HepG2 (cell line): ENCODE results near the gene PTMA. TPM values are rescaled to one million over a fixed set of nuclear protein-coding genes. Genes with fewer than 3 reads are reported as not detected.

Experiments used
- FOXJ3 ChIP-seq: sonication (generic); formaldehyde crosslinking; IDR thresholded peaks from 2 replicates; pipeline ENCODE4 v1.4.0; 2020; ENCODE audit warnings: missing genetic modification reagents, mild to moderate bottlenecking, borderline replicate concordance
- KMT2B ChIP-seq: IDR thresholded peaks from 2 replicates; pipeline ENCODE4 v1.6.1; 2016; ENCODE audit warnings: missing genetic modification reagents, missing compliant biosample characterization
- NBN ChIP-seq: fragments of 450-650 bp; conservative IDR thresholded peaks from 2 replicates; pipeline ENCODE4 v1.6.1; 2017
- NKX3-1 ChIP-seq: sonication (generic); formaldehyde crosslinking; IDR thresholded peaks from 2 replicates; pipeline ENCODE4 v1.5.0; 2020; ENCODE audit warnings: missing genetic modification reagents
- NR2C2 ChIP-seq: sonication (generic); formaldehyde crosslinking; IDR thresholded peaks from 2 replicates; pipeline ENCODE4 v1.4.0; 2020; ENCODE audit warnings: missing genetic modification reagents, mild to moderate bottlenecking, moderate library complexity, borderline replicate concordance
- PAWR ChIP-seq: sonication (generic); formaldehyde crosslinking; IDR thresholded peaks from 2 replicates; pipeline ENCODE4 v1.4.0; 2020; ENCODE audit warnings: missing genetic modification reagents, mild to moderate bottlenecking, borderline replicate concordance
- POLR2A ChIP-seq, 2 experiments: IDR thresholded peaks; 2 replicates each; pipeline ENCODE4 v1.6.1; 2011; ENCODE audit warnings: low read depth in 2 of 2, low read length in 2 of 2, mild to moderate bottlenecking in 1 of 2, moderate library complexity in 1 of 2; ENCODE audit not compliant: insufficient read depth in 1 of 2
- POLR2AphosphoS2 ChIP-seq: IDR thresholded peaks from 2 replicates; pipeline ENCODE4 v1.6.1; 2011; ENCODE audit warnings: low read depth, low read length, improper control_type of control experiment
- SYNCRIP ChIP-seq: fragments of 200-400 bp; formaldehyde crosslinking; IDR thresholded peaks from 2 replicates; pipeline ENCODE4 v1.6.1; 2018; ENCODE audit warnings: mild to moderate bottlenecking, low read depth, low read length; ENCODE audit not compliant: insufficient read depth
- ZKSCAN5 ChIP-seq: sonication (generic); formaldehyde crosslinking; IDR thresholded peaks from 2 replicates; pipeline ENCODE4 v1.5.1; 2020; ENCODE audit warnings: mild to moderate bottlenecking, missing genetic modification reagents
- ZNF232 ChIP-seq: sonication (generic); formaldehyde crosslinking; IDR thresholded peaks from 2 replicates; pipeline ENCODE4 v1.4.0; 2020; ENCODE audit warnings: missing genetic modification reagents, borderline replicate concordance
- ZNF331 ChIP-seq: sonication (generic); formaldehyde crosslinking; IDR thresholded peaks from 2 replicates; pipeline ENCODE4 v1.4.0; 2020; ENCODE audit warnings: missing genetic modification reagents
- ZNF607 ChIP-seq: sonication (generic); formaldehyde crosslinking; IDR thresholded peaks from 2 replicates; pipeline ENCODE4 v1.5.1; 2020; ENCODE audit warnings: missing genetic modification reagents, mild to moderate bottlenecking, borderline replicate concordance
- ZNF670 ChIP-seq: sonication (generic); formaldehyde crosslinking; IDR thresholded peaks from 2 replicates; pipeline ENCODE4 v1.8.0; 2022; ENCODE audit warnings: mild to moderate bottlenecking, missing genetic modification reagents, borderline replicate concordance
- ZNF768 ChIP-seq: sonication (generic); formaldehyde crosslinking; IDR thresholded peaks from 2 replicates; pipeline ENCODE4 v1.4.0; 2020; ENCODE audit warnings: missing genetic modification reagents
- ZSCAN29 ChIP-seq: sonication (generic); formaldehyde crosslinking; conservative IDR thresholded peaks from 2 replicates; pipeline ENCODE4 v1.4.0; 2020; ENCODE audit warnings: mild to moderate bottlenecking, missing genetic modification reagents
- polyA plus RNA-seq, 8 experiments: library from polyadenylated mRNA; depleted of rRNA in 3 of 8; stranded (reverse) in 7 of 8; unstranded in 1 of 8; fragments of >200 nt; fragmentation: Illumina TruSeq in 4 of 8; extraction: Trizol in 4 of 8; gene quantifications; 2 replicates each; pipeline versions ENCODE4 v1.2.1 to v1.2.3, GENCODE V29; 2011 to 2016; ENCODE audit warnings: low read depth in 4 of 8, missing spikeins in 1 of 8, mixed read lengths in 1 of 8; ENCODE audit not compliant: insufficient read depth in 1 of 8
- total RNA-seq, 5 experiments: library from RNA; depleted of rRNA; stranded (reverse); fragments of >200 nt; fragmentation: Illumina TruSeq; extraction: Trizol; gene quantifications; 2 replicates each; pipeline ENCODE4 v1.2.3, GENCODE V29; 2016; ENCODE audit warnings: low read depth in 1 of 5
- TF ChIP-seq, protein P1 (sequence below): IDR thresholded peaks from 2 replicates; pipeline ENCODE4 v1.6.1; 2018; ENCODE audit warnings: missing genetic modification reagents, mild to moderate bottlenecking, missing compliant biosample characterization
- TF ChIP-seq, protein P2 (sequence below): sonication (generic); formaldehyde crosslinking; IDR thresholded peaks from 2 replicates; pipeline ENCODE4 v1.5.1; 2020; ENCODE audit warnings: missing genetic modification reagents, mild to moderate bottlenecking, borderline replicate concordance
- TF ChIP-seq, protein P3 (sequence below): sonication (generic); formaldehyde crosslinking; IDR thresholded peaks from 2 replicates; pipeline ENCODE4 v1.8.1; 2023; ENCODE audit warnings: mild to moderate bottlenecking, moderate library complexity, missing genetic modification reagents
- TF ChIP-seq, protein P4 (sequence below): sonication (generic); formaldehyde crosslinking; IDR thresholded peaks from 2 replicates; pipeline ENCODE4 v1.4.0; 2020; ENCODE audit warnings: low read depth, mild to moderate bottlenecking, missing genetic modification reagents
- TF ChIP-seq, protein P5 (sequence below): IDR thresholded peaks from 2 replicates; pipeline ENCODE4 v1.6.1; 2018; ENCODE audit warnings: missing genetic modification reagents

PTMA gene
- total and polyA plus RNA-seq, 2 of the 13 experiments (the other 11 are each of a cell fraction or from before 2014, with no cell fraction given): 190 to 1,086 TPM

DNA sequence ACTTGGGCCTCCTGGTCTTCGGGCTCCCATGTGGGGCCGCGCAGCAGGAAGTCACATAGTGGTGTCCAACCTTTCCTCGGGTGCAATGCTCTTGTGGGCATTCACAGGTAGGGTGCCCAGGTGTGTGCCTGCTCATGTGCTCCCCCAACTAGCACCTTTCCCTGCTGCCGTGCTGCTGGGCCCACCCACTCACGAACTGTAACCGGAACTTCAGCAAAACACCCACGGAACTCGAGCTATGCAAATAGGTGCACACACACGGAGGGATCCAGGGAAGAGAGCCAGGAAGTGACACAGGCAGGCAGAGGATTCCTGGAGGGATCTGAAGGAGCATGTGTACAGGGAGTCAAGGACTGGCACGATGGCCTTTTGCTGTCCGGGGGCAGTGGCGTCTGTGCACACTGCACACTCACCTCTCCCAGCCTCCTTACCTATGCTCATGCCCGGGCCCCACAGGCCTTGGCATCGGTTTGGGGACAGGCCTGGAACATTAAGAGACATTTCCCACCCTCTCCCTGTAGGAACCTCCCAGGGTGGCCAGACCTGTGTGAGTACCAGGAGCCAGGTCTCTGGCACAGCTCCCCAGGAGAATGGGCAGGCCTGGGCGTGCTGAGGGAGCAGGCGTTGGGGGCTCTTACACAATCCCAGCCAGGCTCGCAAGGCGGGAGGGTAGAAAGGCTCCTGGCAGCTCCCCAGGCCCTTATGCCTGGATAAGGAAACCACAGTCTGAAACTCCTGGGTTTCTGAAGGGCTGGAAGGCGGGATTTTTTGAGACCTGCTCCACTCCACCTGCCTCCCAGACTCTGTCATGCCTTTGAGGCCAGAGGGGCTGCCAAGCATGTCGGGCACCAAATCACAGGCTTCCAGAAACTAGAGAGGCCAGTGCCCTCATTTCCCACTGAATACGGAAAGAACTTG, 6.6 kb upstream of the PTMA start (continued):
- TF ChIP-seq FOXJ3 (peak; percentile 31; the same call in 1 of the 2 replicates), SYNCRIP (no peak), PAWR (no peak), POLR2A (IDR thresholded peaks at IDR 0.05; ENCODE audit: insufficient read depth in 1 of 2, low read depth in 2 of 2, low read length in 2 of 2) (0 out of 4 replicates have a peak, but pooled peaks of 1 of the 2 experiments have one; percentile 36), NBN (no peak), ZKSCAN5 (CRISPR knock-in tag) (peak; percentile 38; the same call in 1 of the 2 replicates), POLR2AphosphoS2 (no peak), ZNF331 (CRISPR knock-in tag) (peak; percentile 44; the same call in 1 of the 2 replicates), ZNF232 (CRISPR knock-in tag) (no peak; the same call in 1 of the 2 replicates), NR2C2 (CRISPR knock-in tag) (no peak), ZSCAN29 (CRISPR knock-in tag) (no peak), ZNF670 (CRISPR knock-in tag) (no peak), ZNF768 (no peak), ZNF607 (no peak; the same call in 1 of the 2 replicates), KMT2B (0 out of 2 replicates have a peak, but pooled peaks have one; percentile 32), NKX3-1 (no peak)
- TF ChIP-seq, protein P1, sequence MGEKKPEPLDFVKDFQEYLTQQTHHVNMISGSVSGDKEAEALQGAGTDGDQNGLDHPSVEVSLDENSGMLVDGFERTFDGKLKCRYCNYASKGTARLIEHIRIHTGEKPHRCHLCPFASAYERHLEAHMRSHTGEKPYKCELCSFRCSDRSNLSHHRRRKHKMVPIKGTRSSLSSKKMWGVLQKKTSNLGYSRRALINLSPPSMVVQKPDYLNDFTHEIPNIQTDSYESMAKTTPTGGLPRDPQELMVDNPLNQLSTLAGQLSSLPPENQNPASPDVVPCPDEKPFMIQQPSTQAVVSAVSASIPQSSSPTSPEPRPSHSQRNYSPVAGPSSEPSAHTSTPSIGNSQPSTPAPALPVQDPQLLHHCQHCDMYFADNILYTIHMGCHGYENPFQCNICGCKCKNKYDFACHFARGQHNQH (CRISPR knock-in tag): 0 out of 2 replicates have a peak, but pooled peaks have one; percentile 34
- TF ChIP-seq, protein P2, sequence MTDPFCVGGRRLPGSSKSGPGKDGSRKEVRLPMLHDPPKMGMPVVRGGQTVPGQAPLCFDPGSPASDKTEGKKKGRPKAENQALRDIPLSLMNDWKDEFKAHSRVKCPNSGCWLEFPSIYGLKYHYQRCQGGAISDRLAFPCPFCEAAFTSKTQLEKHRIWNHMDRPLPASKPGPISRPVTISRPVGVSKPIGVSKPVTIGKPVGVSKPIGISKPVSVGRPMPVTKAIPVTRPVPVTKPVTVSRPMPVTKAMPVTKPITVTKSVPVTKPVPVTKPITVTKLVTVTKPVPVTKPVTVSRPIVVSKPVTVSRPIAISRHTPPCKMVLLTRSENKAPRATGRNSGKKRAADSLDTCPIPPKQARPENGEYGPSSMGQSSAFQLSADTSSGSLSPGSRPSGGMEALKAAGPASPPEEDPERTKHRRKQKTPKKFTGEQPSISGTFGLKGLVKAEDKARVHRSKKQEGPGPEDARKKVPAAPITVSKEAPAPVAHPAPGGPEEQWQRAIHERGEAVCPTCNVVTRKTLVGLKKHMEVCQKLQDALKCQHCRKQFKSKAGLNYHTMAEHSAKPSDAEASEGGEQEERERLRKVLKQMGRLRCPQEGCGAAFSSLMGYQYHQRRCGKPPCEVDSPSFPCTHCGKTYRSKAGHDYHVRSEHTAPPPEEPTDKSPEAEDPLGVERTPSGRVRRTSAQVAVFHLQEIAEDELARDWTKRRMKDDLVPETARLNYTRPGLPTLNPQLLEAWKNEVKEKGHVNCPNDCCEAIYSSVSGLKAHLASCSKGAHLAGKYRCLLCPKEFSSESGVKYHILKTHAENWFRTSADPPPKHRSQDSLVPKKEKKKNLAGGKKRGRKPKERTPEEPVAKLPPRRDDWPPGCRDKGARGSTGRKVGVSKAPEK (CRISPR knock-in tag): peak; percentile 40; the same call in 1 of the 2 replicates
- TF ChIP-seq, protein P3, sequence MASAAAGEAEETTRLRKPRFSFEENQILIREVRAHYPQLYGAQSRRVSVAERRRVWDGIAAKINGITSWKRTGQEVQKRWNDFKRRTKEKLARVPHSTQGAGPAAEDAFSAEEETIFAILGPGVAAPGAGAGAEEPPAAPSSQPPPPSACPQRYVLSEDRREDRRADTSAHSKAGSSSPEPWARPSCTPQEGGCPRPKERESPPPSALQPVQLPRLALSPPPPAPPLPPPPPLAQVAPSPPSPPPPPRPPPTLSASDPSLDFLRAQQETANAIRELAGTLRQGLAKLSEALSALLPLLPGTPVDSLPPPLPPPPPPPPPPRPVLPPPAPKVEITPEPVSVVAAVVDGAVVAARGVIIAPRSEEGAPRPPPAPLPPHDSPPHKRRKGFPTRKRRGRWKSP (CRISPR knock-in tag): 0 out of 2 replicates have a peak, but pooled peaks have one; percentile 54
- TF ChIP-seq, protein P4, sequence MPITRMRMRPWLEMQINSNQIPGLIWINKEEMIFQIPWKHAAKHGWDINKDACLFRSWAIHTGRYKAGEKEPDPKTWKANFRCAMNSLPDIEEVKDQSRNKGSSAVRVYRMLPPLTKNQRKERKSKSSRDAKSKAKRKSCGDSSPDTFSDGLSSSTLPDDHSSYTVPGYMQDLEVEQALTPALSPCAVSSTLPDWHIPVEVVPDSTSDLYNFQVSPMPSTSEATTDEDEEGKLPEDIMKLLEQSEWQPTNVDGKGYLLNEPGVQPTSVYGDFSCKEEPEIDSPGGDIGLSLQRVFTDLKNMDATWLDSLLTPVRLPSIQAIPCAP (CRISPR knock-in tag): no peak
- TF ChIP-seq, protein P5, sequence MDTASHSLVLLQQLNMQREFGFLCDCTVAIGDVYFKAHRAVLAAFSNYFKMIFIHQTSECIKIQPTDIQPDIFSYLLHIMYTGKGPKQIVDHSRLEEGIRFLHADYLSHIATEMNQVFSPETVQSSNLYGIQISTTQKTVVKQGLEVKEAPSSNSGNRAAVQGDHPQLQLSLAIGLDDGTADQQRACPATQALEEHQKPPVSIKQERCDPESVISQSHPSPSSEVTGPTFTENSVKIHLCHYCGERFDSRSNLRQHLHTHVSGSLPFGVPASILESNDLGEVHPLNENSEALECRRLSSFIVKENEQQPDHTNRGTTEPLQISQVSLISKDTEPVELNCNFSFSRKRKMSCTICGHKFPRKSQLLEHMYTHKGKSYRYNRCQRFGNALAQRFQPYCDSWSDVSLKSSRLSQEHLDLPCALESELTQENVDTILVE (CRISPR knock-in tag): no peak
